CD4-positive, alpha-beta T cell treated with Interleukin-17A for 1 hour (primary cell): Measurements from ENCODE around the gene TRIM64C.
"Not testable (repeated sequence)": the region's sequence is repeated elsewhere in the genome, so short reads cannot be mapped to it uniquely, and the experiment has no call there.

Experiments
- DNase-seq: peaks from one replicate; pipeline ENCODE4 v3.0.0-alpha.2; 2020

Gene TRIM64C, protein sequence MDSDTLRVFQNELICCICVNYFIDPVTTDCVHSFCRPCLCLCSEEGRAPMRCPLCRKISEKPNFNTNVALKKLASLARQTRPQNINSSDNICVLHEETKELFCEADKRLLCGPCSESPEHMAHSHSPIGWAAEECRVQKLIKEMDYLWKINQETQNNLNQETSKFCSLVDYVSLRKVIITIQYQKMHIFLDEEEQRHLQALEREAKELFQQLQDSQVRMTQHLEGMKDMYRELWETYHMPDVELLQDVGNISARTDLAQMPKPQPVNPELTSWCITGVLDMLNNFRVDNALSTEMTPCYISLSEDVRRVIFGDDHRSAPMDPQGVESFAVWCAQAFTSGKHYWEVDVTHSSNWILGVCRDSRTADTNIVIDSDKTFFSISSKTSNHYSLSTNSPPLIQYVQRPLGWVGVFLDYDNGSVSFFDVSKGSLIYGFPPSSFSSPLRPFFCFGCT

DNA sequence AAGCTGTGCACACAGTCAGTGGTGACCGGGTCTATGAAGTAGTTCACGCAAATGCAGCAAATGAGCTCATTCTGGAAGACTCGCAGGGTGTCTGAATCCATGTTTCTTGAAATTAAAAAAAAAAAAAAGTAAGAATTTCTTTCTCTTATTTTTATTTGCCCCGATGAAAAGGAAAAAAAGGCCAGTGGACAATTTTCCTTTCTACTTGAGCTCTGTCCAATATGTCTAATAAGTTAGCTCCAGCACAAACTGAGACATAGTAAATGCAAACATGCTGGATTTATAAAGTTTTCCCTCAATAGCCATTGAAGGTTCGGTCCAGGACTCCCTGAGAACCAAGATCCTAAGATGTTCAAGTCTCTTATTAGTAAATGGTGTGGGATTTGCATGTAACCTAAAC lies at the start of gene TRIM64C:
Gene TRIM64C (minus strand): TSS at position 101 of the 400 bp plus-strand sequence. CDS start 0 bp downstream, at position 101.
- not testable (repeated sequence) for DNase-seq

DNA sequence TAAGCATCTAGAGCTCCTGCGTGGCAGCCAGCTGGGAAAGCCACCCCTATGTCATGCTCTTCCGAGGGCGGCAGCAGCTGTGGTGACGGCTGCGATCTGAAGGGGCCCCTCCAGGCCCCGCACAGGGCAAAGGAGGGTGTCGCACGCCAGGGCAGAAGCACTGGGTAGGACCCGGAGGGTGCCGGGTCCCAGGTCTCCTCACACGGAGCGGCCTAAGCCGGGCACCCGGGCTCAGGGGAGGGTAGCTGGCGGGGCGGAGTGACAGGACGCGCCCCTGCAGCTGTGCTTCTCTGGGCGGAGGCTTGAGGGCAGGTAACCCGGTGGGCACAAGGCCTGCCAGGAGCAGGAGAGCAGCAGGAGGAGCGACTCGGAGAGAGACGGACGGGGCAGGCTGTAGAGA lies 43.4 kb upstream of the TRIM64C start:
- DNase-seq: not testable (repeated sequence)

DNA sequence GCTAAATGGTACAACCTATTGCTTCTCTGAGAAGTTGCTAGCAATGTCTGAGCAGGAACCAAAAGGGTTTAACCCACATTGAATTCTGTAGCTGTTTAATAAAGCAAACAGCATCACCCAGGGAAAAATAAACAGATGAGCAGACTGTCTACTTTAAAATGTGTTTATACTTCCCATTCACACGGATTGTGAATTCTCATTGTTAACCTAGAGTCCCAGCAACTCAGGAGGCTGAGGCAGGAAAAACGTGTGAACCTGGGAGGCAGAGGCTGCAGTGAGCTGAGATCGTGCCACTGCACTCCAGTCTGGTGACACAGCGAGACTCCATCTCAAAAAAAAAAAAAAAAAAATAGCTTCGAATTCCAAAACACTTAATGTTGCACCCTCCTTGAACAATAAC lies 11.0 kb upstream of the TRIM64C start:
- DNase-seq: not testable (repeated sequence)

DNA sequence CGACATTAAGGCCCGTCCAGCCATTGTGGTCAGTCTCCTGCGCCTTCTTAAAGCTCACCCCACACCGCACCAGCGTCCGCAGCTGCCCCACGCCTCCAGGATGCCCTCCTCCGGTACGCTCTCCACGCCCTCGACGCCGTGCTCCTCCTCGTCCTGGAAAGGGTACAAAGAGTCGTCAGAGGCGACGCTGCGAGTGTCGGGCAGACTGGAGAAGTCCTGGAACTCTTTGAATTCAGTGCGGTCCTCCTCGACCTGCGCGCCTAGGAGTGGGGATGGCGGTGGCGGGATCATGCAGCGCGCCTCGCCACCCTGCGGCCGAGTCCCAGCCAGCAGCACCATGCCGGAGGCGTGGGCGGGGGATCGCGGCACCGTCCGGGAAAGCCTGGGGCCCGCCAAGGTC lies 9.1 kb downstream of the TRIM64C start:
- DNase-seq: not testable (repeated sequence)

- DNase-seq: not testable (repeated sequence)
These were observed 10.7 kb downstream of the TRIM64C start for GRCh38 chr11:49048229-49048628.

- not testable (repeated sequence) for DNase-seq
These were observed 30.4 kb downstream of the TRIM64C start, which contains the start of gene TRIM49B for GRCh38 chr11:49028523-49028922. Gene TRIM49B, plus strand, starts transcription at chr11:49028823. Its CDS starts 2,777 bp downstream, at chr11:49031600.
